COLO668 (cell line): ENCODE data around the gene HEG1.
"Not testable (repeated sequence)": the region's sequence is repeated elsewhere in the genome, so short reads cannot be mapped to it uniquely, and the experiment has no call there.

Source experiments
- DNase-seq: peaks from one replicate; lab custom pipeline; 2025; ENCODE audit not compliant: unreplicated experiment; lab: John Stamatoyannopoulos, UW

The HEG1 gene

DNA sequence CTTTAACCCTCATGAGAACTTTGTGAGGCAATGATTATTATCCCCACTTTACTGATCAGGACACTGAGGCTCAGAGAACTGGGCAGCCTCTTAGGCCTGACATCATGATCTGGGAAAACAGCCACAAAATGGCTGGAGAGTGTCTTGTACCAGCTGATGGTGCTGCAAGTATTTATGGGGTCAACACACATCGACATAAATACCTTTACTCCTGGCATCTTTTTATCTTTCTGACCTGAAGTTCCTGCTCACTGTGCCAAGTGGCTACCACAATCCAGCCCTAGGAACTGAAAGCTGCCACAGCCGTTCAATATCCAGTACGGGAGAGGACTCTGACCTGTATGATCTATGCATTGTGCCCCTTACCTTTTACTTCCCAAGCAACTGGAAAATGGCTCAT is 92.0 kb downstream of the HEG1 start:
- DNase-seq, result peak; percentile 4

DNA sequence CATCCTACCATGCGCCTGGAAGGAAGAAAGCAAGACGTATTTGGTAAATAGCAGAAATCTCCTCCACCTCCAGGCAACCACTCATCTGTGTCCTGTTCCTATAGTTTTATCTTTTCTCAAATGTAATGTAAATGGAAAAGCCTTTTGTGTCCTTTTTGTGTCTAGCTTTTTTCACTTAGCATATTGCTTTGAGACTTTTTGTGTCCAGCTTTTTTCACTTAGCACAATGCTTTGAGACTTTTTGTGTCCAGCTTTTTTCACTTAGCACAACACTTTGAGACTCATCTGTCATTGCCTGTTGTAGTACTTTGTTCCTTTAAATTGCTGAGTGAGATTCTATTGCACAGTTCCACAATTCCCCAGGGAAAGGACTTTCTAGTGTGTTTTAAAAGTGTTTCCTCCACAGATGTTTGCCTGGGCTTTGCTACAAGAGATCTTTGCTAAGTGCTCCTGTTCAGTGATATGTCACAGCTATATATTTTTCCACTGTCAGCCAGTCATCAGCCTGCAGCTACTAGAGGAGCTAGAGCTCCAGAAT is 93.3 kb downstream of the HEG1 start:
- no peak for DNase-seq

DNA sequence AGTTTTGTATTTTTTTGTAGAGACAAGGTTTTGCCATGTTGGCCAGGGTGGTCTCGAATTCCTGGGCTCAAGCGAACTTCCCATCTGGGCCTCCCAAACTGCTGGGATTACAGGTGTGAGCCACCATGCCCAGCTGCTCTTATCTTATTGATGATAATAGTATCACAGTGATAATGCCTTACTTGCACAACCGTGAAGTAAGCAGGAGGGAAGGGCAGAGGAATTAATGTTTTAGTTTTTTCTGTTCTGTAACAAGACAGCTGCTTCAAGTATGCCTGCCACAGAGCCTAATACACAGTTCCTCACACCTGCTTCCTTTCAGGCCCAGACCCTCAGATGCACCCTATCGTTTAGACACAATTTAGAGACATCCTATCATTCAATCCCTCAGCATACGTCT is 95.1 kb downstream of the HEG1 start:
- DNase-seq, result no peak

DNA sequence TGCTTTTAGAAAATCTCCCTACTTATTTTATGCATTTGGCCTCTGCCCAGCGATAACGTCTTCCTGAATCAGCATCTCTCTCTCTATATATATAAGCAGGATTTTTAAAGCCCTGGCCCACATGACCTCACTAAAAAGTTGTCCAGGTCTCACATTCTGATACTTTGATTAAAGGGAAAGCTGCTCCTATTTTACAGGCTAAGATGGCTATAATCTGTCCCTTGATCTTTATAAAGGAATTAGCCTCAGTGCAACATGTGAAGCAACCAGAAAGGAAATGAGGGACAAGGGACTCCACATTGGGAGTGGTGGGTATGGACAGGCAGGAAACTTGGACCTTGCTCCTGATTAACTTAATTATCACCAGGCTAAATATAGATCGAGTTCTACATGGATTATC is 95.7 kb downstream of the HEG1 start:
- DNase-seq, result no peak

DNA sequence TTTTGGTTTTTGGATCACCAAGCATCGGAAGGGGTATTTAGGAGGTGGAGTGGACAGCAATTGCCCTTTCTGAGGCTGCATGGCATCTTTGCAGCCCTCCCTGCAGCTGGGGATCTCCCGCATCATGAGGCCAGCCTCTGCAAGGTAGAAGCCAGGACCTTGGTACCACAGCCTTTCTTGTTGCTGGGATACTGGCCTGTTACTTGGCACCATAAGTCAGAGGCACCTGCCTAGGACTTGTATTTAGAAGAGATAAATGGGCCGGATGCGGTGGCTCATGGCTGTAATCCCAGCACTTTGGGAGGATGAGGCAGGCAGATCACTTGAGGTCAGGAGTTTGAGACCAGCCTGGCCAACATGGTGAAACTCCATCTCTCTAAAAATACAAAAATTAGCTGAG is 97.8 kb downstream of the HEG1 start:
- not testable (repeated sequence) for DNase-seq

DNA sequence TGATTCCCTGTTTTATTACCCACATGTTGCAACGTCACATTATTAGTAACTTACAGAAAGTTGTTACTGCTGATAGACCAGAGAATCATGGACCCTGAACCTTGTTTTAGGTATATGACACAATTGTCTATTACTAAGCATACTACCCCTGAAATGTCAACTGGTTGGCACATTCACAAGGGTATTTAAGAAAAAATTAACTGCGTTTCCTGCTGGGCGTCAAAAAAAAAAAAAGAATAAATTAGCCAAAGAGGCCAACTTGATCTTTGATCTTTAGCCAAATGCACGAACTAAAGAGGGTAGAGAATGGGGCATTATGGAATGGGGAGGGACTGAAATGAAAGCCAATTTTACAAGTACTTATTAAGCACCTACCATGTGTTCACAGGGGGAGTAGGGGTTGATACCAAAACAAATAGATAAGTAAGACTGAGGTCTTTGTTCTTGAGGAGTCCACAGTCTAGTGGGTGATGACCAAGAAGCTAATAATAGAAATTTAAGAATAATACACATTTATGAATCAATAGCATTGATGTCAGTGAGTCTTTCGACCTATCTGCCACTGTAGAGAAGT is 103.4 kb downstream of the HEG1 start:
- no peak for DNase-seq

DNA sequence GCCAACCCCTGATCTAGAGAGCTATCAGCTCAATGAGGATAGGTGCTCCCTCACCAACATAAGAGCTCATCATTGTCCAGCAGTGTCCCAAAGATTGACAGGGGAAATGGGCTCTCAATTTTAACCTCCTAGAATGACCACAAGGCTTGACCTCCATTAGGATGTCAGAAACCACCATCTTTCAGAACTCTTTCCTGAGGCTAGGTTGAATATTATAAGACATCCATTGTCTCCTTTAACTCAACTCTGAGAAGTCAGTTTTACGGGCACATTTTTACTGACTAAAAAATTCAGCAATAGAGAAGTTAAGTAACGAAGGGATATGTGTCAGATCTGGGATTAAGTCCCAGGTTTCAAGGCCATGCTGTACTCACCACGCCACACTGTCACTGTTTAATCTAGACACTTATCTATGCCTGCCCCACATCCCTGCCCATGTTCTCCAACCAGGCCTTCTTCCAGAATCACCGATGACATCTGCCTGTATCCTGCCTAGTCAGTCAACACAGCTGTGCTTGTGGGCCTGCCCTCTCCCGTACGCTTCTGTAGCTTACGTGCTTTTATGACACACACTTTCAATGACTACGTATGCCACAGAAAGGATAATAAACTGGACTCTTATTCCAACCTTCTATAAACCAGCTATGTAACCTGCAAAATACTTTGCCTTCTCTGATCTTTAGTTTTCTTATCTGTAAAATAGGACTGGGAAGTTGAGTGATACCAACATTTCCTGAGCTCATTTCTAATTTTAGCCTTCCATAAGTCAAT is 104.1 kb downstream of the HEG1 start:
- peak; percentile 50 for DNase-seq

DNA sequence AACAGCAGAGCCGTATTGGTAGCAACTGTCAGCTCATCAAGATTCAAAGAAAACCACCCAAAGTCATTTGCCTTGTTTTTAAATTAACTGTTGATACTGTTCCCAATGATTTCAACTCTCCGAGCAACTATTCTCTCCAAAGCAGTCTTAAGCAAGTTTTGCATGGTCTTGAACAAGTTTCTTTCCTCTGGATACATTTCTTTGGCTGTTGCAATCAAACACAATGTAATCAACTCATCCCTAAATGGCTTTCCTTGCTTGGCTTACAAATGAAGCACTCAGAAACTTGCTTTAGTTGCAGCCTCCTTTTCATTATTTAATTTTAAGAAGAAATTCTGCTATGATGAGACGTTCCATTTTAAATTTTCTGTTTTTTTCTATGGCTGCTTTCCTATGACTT is 105.8 kb downstream of the HEG1 start:
- no peak for DNase-seq

DNA sequence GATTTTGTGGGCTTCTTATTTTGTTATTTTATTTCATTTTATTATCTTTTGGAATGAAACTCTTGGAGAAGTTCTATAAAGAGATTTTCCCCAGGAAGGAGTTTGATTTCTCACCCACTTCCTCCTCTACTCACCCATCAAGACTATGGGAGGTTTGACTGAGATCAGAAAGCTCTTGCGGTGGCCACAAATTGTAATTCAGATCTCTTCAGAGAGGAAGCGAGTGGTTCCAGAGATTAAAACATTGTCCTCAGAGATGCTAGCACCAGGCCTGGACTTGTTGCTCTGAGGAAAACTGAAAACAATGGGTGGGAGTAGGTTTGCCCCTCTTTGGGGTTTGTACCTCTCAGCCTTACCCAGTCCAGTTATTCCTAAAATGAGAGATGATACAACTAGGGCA is 113.2 kb downstream of the HEG1 start:
- DNase-seq, result no peak

DNA sequence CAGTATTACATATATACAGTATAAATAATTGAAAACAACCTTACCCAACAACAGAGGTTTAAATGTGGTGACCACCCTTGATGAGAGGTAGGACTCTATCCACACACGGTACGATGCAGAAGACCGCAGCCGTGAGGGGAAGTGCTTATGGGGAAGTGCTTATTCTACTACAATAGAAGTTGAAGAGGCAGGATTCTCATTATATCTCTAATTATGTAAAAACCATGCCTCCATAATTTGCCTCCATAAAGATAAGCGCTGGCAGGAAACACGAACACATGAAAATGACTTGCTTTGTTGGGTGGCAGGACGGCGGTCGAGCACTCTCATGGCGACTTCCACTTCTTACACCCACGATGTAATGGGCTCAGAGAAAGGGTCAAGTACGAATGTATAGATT is 114.0 kb downstream of the HEG1 start:
- DNase-seq, result no peak

DNA sequence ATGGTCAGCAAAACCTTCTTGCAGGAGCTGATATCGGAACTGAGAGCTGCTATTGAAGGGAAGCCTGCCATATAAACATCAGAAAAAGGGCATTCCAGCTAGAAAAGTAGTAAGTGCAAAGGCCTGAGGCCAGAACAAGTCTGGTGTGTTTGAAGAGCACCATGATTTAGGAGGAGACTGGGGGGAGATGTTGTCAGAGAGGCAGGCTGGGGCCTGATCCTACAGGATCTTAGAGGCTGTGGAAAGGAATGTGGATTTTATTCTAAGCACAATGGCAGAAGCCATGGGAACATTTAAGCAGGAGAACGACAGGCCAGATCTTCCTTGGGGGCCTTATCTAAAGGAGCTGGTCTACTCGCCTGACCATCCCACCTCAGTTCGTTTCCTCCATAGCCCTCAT is 116.1 kb downstream of the HEG1 start:
- DNase-seq, result no peak

DNA sequence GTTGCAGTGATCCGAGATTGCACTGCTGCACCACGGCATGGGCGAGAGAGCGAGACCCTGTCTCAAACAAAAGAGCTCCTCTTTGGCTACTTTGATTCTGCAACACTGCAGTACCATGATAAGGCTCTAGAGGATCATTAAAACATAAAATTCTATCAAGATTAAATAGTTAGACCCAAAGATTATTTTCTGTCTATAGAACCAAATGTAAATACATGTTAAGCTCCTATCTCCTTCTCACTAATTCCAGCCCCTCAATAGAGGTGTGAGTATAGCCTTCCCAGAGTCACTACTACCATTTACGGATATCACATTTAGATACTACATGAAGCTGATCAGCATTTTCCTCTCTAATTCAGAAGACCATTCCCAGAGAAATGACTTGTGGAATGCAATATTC is 116.9 kb downstream of the HEG1 start:
- DNase-seq, result no peak

DNA sequence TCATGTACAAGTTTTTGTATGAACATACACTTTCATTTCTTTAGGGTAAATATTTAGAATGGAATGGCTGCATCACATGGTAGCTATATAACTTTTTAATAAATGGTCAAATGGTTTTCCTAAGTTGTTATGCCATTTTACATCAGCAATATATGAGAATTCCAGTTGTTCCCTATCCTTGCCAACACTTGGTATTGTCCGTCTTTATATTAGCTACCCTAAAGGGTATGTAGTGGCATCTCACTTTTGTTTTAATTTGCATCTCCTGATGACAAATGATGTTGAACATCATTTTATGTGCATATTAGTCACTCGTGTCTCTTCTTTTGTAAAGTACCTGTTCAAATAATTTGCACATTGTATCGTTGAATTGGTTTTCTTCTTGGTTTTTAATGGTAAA is 118.7 kb downstream of the HEG1 start:
- no peak for DNase-seq

DNA sequence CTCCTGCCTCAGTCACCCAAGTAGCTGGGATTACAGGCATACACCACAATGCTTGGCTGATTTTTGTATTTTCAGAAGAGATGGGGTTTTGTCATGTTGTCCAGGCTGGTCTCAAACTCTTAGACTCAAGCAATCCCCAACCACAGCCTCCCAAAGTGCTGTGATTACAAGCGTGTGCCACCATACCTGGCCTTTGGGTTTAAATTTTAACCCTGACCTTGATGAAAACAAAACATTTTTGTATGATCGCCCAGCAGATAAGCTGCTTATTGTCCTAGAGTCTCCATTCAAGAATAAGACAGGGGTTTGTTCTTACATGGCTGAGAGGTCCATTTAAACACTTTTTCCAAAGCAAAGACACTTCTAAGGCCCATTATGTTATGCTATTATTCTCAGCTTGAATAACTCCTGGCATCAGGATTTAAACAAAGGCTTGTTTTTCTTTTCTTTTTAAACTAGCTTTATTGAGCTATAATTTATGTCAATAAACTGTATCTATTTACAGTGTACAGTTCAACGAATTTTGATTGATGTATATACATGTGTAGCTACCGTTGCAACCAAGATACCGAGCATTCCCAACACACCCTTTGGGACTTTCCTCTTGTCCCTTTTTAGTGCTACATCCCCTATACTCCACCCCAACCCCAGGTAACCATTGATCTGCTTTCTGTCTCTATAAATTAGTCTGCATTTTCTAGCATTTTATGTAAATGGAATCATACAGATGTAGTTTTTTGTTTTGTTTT is 119.8 kb downstream of the HEG1 start:
- peak; percentile 9 for DNase-seq

DNA sequence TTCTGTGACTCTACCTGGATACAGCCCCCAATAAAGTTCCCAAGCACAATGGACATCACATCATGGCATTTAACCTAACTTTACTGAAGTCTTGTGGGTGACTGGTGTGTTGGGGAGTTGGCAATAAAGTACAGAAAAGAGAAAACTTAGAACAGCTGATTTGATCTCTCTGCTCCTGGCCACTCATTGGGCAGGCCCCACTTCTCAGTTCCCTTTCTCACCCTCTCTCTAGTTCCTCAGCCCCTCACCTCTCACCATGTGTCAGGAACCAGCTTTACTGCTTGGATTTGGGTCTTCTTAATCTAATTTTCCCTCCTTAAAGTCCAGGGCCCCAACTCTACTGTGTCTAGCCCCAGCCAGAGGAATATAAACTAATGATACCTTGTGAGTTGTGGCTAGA is 120.5 kb downstream of the HEG1 start:
- no peak for DNase-seq

DNA sequence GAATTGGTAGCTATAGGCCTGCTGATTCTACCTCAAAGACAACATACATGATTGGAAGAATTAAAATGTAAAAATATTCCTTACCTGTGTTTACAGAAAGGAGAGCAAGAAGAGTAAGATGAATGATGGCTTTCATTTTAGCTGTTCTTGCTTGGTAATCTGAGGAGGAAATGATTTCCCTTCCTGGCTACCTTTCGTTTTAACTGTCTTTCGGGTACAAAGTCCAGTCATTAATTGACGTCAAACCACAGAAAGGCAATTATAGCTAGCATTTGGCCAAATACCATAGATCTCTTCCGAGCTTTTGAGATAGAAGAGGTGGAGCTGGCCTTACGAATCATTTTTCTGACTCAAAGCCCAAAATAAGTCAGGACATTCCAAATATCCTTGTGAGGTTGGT is 121.2 kb downstream of the HEG1 start, which contains the start of gene MUC13:
Gene MUC13, minus strand, starts transcription at position 175 of the 400 bp plus-strand sequence. Its CDS starts 39 bp downstream, at position 136.
- DNase-seq, result peak; percentile 6

DNA sequence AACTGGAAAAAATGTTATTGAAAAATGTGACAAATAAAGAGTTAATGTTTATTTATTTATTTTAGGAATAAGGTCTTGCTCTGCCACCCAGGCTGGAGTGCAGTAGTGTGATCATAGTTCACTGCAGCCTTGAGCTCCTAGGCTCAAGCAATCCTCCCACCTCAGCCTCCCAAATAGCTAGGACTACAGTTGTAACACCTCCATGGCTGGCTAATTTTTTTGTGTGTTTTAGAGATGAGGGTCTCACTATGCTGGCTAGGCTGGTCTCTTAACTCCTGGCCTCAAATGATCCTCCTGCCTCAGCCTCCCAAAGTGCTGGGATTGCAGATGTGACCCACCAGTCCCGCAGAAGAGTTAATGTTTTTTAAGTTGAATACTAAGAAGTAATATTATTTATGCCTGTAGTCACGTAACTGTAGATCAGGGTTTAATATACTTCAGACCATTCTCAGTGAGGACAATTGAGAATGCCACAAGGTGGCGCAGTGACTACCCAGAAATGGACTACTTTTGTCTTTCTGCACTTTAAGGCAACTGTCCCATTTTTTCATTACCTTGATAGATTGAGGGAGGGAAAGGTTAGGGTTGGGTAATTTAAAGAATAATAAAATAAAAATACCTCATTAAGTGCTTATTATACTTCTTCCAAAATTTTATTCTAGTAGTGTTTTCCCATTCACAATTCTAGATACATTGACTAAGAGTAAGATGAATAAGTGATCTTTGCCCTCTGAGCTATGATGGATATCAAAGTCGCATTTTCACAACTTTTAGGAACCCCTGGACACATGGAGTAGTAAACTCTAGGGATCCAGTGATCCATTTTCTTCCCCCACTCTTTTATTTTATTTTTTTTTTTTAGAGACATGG is 127.2 kb downstream of the HEG1 start:
- peak; percentile 55 for DNase-seq

DNA sequence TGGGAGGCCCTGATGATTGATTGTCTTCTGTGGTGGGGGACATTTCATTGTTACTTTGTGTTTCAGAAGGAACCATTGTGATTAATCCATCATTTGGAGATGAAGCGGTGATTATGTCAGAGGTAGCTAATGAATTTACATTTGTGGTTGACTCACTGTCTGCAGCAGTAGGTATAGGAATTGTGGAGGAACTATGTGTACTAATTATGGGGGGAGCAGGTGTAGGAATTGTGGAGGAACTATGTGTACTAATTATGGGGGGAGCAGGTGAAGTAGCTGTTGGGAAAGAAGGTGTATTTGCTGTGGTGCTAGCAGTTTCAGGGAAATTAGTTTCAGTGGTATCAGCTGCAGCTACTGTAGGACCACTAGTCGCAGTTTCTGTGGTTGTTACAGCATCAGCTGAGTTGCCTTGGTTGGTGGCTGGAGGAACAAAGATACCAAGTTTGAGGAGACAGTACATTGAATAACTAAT is 128.2 kb downstream of the HEG1 start:
- no peak for DNase-seq

DNA sequence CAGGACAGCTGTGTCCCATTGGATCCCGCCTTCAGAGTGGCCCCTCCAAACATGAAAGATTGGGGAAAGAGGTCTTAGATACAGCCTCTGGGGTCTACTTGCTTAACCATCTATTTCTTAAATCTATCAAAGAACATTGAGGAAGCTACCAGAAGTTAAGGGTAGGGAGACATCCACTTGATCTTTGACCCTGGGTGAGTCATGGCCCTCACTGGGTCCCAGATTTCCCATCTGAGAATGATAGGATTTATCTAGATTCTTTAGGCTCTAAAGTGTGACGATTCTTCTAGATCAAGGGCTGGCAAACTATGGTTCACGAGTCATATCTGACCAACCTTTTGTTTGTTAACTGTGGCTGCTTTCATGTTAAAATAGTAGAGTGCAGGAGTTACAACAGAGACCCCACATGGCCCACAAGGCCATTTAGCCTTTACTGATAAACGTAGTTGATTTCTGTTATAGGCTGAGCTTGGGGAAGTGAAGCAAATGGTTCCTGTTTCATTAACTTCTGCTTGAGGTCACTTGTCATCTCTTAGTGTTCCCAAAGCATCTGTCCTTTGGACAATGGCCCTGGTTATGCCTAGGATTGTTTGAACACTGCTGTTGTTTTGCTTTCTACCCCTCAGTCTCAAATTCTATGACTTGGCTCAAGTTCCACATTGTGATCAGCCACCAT is 129.2 kb downstream of the HEG1 start:
- DNase-seq, result no peak

DNA sequence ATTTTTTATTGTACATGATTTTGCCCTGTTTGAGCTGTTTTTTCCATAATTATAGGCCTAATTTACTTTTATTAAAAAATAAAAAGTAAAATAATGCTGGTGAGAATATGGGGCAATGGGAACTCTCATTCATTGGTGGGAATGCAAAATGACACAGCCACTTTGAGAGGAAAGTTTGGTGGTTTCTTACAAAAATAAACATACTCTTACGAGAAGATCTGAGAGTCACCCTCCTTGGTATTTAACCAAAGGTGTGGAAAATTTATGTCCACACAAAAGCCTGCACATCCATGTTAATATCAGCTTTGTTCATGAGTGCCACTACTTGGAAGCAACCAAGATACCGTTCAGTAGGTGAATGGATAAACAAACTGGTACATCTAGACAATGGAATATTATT is 131.1 kb downstream of the HEG1 start:
- no peak for DNase-seq
